Head of caudate nucleus (tissue), 42 donors: ENCODE results near the gene AGPAT3.
A peak's percentile ranks its signal among the peaks of the same experiment; 100 is the strongest.
"Not testable (repeated sequence)": the region's sequence is repeated elsewhere in the genome, so short reads cannot be mapped to it uniquely, and the experiment has no call there.

Experiments
- DNase-seq, 42 donors: peaks; one replicate each; pipeline versions ENCODE4 v3.0.0 to v3.0.0-alpha.2; 2020 to 2021; ENCODE audit warnings: mixed read lengths in 7 of 42
- intact Hi-C: fragments of 100-400 bp; cut with DNase I; formaldehyde crosslinking; loops from one replicate; pipeline ENCODE4 v1.15.0; 2022

AGPAT3 gene

DNA sequence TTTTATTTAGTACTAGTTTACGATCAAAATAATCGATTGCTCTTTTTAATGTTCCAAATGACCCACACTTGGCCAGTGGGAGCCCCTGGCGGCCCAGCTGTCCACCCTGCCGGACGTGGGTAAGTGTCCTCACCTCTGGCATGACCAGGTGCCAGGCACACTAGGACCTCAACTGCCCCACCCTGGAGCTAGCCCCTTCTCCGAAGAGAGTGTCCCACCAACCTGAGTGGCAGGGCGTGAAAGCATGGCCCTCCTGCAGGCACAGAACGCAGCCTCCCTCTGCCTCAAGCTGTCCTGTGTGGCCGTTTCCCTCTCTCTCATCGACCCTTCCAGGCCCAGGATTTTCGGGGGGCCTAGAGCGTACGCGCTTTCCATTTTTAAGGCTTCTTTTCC lies 32.9 kb upstream of the AGPAT3 start:
- no peak for DNase-seq

GRCh38 chr21:43832648-43833047 lies 32.4 kb upstream of the AGPAT3 start:
- intact Hi-C loops: no loop called here
- DNase-seq: no peak

More for the DNA sequence above, 32.9 kb upstream of the AGPAT3 start:
- intact Hi-C loops: no loop called here

DNA sequence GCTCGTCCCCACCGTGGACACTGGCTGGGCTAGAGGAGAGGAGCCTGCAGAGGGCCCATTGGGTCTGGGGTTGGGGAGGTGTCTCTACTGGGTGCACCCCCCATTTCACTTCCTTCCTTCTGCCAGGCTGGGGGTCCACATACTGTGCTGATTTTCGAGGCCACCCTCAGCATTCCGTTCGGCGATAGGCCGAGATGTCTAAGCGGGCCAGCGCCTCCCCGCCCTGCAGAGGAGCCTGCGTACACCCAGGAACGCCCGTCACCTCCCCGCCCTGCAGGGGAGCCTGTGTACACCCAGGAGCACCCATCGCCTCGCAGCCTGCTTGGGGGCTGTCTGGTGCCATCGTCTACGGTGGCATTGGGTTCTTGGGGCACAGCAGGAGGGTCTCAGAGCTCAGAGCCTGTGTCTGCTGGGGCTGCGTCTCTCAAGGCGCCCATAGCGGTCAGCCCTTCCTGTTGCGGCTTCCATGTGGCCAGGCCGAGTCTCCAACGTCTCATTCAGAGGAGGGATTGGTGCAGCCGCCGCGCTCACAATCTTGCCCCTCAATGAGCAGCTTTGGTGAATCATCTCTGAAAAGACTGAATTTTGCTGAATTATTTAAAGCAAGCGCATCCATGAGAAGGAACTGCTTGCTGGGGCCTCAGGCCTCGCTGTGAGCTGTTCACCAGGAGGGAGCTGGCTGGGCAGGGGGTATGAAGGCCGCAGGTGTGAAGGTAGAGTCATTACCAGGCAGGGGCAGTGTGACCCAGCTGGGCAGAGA lies 30.7 kb upstream of the AGPAT3 start:
- DNase-seq: no peak
- intact Hi-C loops: no loop called here

- intact Hi-C loops: no loop called here
- DNase-seq: no peak
These were observed 30.0 kb upstream of the AGPAT3 start for GRCh38 chr21:43835050-43835449.

GRCh38 chr21:43835861-43836260 lies 29.2 kb upstream of the AGPAT3 start:
- DNase-seq: no peak
- intact Hi-C loops: no loop called here

GRCh38 chr21:43836616-43837015 lies 28.4 kb upstream of the AGPAT3 start:
- no peak for DNase-seq
- intact Hi-C loops: no loop called here

- no peak for DNase-seq
- intact Hi-C loops: no loop called here
These were observed 24.8 kb upstream of the AGPAT3 start for GRCh38 chr21:43840259-43840658.

DNA sequence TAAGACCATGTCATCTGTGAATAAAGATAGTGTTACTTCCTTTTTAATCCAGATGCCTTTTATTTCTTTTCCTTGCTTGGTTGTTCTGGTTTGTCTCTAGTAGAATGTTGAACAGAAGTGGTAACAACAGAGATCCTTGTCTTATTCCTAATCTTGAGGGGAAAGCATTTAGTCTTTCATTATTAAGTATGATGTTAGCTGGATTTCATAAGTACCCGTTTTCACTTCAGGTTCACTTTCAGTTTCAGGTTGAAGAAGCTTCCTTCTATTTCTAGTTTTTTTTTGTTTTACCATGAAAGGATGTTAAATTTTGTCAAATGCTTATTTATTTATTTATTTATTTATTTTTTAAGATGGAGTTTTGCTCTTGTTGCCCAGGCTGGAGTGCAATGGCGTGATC lies 22.3 kb upstream of the AGPAT3 start:
- DNase-seq: no peak
- intact Hi-C loops: no loop called here

DNA sequence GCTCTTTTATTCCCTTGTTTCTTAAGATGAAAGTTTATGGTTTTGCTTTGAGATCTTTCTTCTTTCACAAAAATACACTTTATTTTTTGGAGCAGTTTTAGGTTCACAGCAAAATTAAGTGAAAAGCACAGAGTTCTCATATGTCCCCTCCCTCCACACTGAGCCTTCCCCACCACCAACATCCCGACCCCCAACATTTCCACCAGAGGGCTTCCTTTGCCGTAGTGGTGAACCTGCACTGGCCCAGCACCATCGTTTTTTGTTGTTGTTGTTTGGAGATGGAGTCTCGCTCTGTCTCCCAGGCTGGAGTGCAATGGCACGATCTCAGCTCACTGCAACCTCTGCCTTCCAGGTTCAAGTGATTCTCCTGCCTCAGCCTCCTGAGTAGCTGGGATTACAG lies 20.1 kb upstream of the AGPAT3 start:
- intact Hi-C loops, DNase-seq: not testable (repeated sequence)

DNA sequence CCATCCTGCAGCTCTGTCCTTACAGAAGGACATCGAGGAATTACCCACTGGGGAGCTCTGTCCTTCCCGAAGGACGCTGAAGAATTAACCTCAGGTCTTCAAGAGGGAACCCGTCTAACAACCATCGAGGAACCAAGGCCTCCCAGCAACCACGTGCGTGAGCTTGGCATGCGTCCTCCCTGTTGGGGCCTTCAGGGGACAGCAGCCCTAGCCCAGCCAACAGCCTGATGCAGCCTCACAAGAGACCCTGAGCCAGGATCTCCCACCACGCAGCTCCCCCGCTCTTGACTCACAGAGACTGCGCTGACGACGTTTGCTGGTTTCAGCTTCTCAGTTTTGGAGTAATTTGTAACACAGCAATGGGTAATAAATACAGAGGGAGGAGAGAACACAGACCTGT lies 19.6 kb upstream of the AGPAT3 start:
- intact Hi-C loops: no loop called here
- DNase-seq: no peak

DNA sequence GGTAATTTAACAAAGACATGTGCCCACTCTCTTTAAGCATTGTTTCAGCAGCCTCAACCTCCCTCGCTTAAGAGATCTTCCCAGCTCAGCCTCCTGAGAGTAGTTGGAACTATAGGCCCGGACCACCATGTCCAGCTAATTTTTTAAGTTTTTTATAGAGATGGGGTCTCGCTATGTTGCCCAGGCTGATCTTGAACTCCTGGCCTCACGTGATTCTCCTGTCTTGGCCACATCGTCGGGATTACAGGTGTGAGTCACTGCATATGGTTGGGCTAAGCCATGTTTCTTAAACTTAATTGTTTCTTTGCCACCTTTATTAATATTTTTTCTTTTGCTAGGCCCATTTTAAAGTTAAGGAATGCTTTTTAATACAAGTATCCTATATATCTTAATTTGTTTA lies 18.6 kb upstream of the AGPAT3 start:
- intact Hi-C loops: no loop called here
- no peak for DNase-seq

DNA sequence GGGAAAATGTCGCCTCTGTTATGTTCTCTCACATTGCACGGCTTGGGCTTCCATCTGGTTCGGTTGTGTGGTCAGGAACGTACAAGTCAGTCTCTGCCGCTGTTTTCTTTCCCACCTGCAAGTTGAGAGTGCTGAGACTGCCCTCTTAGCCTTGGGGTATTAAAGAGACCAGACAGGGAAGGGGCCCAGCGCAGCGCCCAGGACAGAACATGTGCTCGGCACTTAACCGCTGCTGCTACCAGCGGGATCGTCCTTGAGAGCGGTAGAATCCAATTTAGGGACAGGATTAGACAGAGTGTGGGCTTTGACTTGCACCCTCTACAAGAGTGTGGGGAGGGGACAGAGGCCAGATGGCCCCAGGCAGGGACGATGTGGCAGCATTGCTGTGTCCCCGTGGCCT lies 17.7 kb upstream of the AGPAT3 start:
- DNase-seq: no peak
- intact Hi-C loops: no loop called here

DNA sequence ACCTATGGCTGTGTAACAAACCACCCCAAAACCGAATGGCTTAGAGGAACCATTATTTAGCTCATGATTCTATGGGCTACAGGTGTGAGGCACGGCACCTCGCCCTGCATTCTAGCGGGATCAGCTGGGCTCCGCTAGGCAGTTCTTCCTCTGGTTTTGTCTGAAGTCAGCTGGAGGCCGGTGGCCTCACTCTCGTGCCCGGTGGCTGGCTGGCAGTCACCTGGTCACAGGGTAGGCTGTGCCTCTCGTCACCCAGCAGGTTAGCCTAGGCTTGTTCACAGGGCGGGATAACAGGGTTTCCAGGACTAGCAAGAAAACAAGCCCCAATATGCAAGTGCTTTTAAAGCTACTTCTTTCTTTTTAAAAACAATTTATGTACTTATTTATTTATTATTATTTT lies 16.3 kb upstream of the AGPAT3 start:
- no peak for DNase-seq
- intact Hi-C loops: no loop called here

DNA sequence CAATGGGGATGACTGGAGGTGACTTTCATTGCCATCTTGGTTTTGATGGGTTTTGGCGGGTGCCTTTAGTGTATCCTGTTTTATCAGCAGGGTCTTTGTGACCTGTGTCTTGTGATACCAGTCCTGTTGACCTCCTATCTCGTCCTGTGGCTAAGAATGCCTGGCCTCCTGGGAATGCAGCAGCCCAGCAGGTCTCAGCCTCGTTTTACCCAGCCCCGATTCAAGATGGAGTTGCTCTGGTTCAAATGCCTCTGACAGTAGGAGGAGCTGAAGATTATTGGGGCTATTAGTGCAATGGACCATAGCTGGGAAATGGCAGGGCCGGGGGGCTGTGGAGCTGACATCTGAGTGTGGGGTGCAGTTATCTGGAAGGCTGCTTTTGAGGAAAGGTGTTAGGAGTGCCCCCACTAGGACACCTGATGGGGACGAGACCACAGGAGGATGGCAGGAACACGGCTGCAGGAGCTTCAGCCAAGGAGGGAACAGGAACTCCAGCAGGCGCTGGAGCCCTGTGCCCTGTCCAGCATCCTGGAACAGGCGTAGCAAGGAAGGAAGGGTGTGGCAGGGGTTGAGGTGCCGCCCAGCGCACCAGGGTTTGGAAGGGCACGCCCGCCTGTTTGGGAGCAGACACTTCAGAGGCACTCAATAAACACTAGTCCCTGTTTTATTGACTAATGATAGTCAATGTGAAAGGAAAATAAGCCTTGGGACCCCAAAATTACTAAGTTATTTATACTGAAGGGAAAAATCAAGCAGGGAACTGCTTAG lies 15.3 kb upstream of the AGPAT3 start:
- intact Hi-C loops: no loop called here
- DNase-seq: no peak

GRCh38 chr21:43850728-43851295 lies 14.2 kb upstream of the AGPAT3 start:
- no peak for DNase-seq
- intact Hi-C loops: no loop called here

GRCh38 chr21:43851593-43851992 lies 13.4 kb upstream of the AGPAT3 start:
- intact Hi-C loops: no loop called here
- DNase-seq: no peak

GRCh38 chr21:43853851-43854772 lies 10.9 kb upstream of the AGPAT3 start:
- peak in 29 of 42 donors; percentile 20 to 74 (median 42) for DNase-seq
- intact Hi-C loops: no loop called here

DNA sequence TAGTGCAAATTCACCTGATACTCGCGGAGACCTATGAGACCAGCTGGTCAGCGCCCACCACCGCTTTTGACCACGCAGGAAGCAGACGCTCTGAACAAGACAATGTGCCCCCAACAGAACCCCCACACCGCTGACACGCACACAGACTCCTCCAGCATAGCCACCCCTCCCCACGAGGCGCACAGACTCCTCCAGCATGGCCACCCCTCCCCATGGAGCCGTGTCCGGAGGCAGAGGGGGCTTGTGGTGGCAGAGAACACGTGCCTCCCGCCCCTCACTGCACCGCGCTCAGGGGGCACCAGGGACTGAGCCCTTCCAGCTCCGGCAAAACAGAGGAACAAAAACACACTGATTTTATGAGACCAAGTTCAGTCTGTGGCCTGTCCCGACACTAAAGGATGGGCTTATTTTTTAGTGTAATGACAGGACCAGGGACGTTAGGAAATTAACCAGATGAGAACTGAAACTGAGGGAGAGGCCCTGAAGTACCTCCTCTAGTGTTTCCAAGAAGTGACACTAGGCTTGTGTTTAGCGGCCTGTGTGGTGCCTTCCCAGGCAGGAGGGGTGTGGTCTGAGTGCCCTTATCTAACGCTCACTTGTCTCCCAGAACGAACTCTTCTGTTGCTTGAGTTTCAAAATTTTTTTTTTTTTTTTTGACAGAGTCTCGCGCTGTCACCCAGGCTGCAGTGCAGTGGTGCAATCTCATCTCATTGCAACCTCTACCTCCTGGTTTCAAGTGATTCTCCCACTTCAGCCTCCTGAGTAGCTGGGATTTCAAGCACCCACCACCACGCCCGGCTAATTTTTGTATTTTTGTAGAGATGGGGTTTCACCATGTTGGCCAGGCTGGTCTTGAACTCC lies 10.0 kb upstream of the AGPAT3 start:
- intact Hi-C loops: no loop called here
- no peak for DNase-seq

GRCh38 chr21:43855955-43856354 lies 9.1 kb upstream of the AGPAT3 start:
- intact Hi-C loops: no loop called here
- DNase-seq: no peak
